SK-N-MC (cell line): ENCODE measurements around the gene BMP6.

ENCODE experiments used
- EZH2 ChIP-seq: fragments of 200-600 bp; sonication (generic); IDR thresholded peaks from one replicate; pipeline ENCODE4 v1.6.1; 2017; ENCODE audit warnings: antibody characterized with exemption
- POLR2AphosphoS5 ChIP-seq: IDR thresholded peaks from 2 replicates; pipeline ENCODE4 v1.6.1; 2012; ENCODE audit warnings: mild to moderate bottlenecking, low read depth, low read length, borderline replicate concordance

GRCh38 chr6:7901780-7902179, 175.9 kb downstream of the BMP6 start:
- TF ChIP-seq EZH2 (no peak), POLR2AphosphoS5 (no peak)
